ENCODE measurements around the gene CDH24.

Gene CDH24

GRCh38 chr14:23043145-23043544 lies 14.2 kb downstream of the CDH24 start:
- DNase-seq, result no peak

- no peak for DNase-seq
These were observed 15.0 kb downstream of the CDH24 start, which contains the start of gene PSMB11 for GRCh38 chr14:23042162-23042965. PSMB11 (plus strand) TSS chr14:23042212; CDS start chr14:23042226, 14 bp downstream.

- DNase-seq, result no peak
These were observed 15.6 kb downstream of the CDH24 start for GRCh38 chr14:23041729-23042128.

- no peak for DNase-seq
These were observed 17.2 kb downstream of the CDH24 start for GRCh38 chr14:23040100-23040499.

- DNase-seq, result no peak
These were observed 21.8 kb downstream of the CDH24 start for GRCh38 chr14:23035303-23036144.

- no peak for DNase-seq
These were observed 22.6 kb downstream of the CDH24 start, which contains the start of gene PSMB5 for GRCh38 chr14:23034498-23035302. PSMB5 (minus strand) TSS chr14:23034900; CDS start chr14:23034881, 19 bp downstream.

- no peak for DNase-seq
These were observed 23.4 kb downstream of the CDH24 start for GRCh38 chr14:23033801-23034497.

- DNase-seq, result no peak
These were observed 24.0 kb downstream of the CDH24 start for GRCh38 chr14:23033251-23033727.

GRCh38 chr14:23030936-23031335 lies 26.4 kb downstream of the CDH24 start:
- DNase-seq, result no peak

GRCh38 chr14:23028799-23029198 lies 28.5 kb downstream of the CDH24 start:
- no peak for DNase-seq

- no peak for DNase-seq
These were observed 32.0 kb downstream of the CDH24 start for GRCh38 chr14:23025151-23025814.

GRCh38 chr14:23024612-23025075 lies 32.7 kb downstream of the CDH24 start:
- DNase-seq, result no peak

- DNase-seq, result no peak
These were observed 33.5 kb downstream of the CDH24 start for GRCh38 chr14:23023795-23024152.

- DNase-seq, result no peak
These were observed 34.1 kb downstream of the CDH24 start for GRCh38 chr14:23023022-23023794.

- no peak for DNase-seq
These were observed 35.4 kb downstream of the CDH24 start for GRCh38 chr14:23021889-23022442.

- DNase-seq, result no peak
These were observed 35.9 kb downstream of the CDH24 start for GRCh38 chr14:23021434-23021833.

GRCh38 chr14:23020143-23021128 lies 36.9 kb downstream of the CDH24 start:
- DNase-seq, result no peak

- DNase-seq, result no peak
These were observed 39.2 kb downstream of the CDH24 start for GRCh38 chr14:23018107-23018506.

- DNase-seq, result no peak
These were observed 40.2 kb downstream of the CDH24 start for GRCh38 chr14:23017091-23017490.
